Activated T-cell treated with anti-CD3 and anti-CD28 coated beads, Interleukin-2, amount 50 U/mL, for 48 hours (primary cell): ENCODE results near the gene NLRC5.

Experiments
- DNase-seq, 2 experiments: peaks; one replicate each; pipeline ENCODE4 v3.0.0-alpha.2; 2020

The NLRC5 gene

GRCh38 chr16:57131351-57131970, 142.1 kb downstream of the NLRC5 start:
- DNase-seq, result no peak

GRCh38 chr16:57132470-57132869, 143.1 kb downstream of the NLRC5 start:
- no peak for DNase-seq

GRCh38 chr16:57133031-57133430, 143.7 kb downstream of the NLRC5 start:
- no peak for DNase-seq
